NK-92 treated with Interleukin-12 subunit alpha and Interleukin-12 subunit beta, amount 100 ng/mL, for 24 hours (cell line): ENCODE measurements around the gene PRIMA1.

Experiments
- DNase-seq: peaks from one replicate; lab custom pipeline; 2025; lab: John Stamatoyannopoulos, UW

The PRIMA1 gene

DNA sequence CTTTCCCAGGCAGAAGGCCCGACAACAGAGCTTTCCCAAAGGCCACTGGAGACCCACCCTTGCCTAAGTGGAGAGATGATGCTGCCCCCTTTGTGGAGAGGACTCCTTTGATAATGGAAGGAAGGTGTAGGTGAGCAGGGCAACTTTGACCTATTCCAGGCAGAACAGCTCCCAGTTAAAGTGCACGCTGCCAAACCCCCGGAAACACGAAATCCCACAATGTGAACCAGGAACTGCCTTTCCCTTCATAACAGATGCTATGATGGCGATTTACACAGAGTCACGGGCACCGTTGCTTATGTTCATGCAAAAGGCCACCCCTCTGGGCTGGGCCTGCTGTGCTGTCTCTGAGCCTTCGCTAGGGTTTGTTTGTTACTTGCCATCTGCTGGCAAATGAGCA is 34.6 kb downstream of the PRIMA1 start:
- DNase-seq, result no peak

- no peak for DNase-seq
Observed at GRCh38 chr14:93752980-93753561, 35.2 kb downstream of the PRIMA1 start.

DNA sequence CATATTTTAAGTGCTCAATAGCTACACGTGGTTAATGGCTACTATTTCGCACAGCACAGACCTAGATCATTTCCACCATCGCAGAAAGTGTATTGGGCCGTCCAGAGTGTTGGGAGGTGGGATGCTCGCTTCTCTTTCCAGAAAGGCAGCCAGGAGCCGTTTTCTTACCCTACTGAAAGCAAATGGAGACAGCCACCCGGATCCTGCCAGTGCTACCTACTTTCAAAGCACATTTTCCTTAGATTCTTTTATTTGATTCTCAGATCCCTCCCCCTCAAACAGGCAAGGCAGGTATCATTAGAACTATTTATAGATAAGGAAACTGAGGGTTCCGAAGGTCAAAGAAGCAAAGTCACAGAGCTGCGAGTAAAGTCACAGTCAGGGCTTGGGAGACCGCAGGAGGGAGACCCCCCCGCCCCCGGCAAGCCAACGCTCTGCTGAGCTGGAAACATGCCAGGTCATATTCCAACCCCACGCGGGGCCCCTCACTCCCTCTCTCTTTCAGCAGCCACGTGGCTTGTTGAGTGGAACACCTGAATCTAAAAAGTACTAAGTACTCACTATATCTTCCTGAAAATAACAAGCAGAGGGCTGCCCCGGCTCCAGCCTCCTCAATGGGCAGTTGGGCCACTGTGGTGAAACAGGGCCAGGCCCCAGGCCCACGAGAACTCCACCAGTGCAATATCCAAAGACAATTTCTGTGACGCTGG is 36.2 kb downstream of the PRIMA1 start:
- no peak for DNase-seq

- DNase-seq, result no peak
Observed at GRCh38 chr14:93749076-93749420, 39.2 kb downstream of the PRIMA1 start.

DNA sequence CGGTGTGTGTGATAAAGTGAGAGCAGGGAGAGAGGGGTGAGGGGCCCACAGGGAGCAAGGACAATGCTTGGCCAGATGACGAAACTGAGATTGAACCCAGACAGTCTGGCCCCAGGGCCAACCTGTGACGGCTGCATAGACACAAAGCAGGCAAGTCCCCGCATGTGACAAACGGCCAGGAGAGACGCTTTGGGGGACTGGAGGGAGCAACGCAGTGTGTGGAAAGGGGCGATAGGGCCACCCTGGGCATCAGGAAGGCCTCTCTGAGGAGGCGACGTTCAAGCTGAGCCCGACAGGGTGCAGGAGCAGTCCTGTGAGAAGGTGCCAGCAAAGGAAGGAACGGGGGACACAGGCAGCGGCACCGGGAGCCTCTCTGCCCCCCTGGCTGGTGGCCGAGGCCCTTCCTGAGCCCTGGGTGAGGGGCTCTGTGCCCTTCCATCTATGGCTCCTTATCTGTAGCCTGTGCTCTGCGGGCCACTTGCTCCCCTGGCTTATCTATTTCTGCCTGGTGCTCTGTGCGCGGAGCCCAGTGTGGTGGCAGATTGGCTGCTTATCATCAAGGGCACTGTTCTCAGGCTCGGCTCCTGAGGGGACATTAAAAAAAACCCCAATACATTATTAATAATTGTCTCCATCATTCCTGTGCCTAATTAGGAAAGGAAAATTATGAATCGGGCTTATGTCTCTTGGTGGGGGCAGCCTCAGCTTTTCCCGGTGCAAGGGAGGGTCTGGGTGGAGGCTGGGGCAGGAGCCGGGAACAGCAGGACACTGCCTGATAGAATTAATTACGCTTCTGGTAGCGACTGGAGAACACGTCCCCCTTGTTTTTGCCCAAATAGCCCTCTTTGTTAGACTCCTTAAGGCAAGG is 39.8 kb downstream of the PRIMA1 start:
- DNase-seq, result no peak

DNA sequence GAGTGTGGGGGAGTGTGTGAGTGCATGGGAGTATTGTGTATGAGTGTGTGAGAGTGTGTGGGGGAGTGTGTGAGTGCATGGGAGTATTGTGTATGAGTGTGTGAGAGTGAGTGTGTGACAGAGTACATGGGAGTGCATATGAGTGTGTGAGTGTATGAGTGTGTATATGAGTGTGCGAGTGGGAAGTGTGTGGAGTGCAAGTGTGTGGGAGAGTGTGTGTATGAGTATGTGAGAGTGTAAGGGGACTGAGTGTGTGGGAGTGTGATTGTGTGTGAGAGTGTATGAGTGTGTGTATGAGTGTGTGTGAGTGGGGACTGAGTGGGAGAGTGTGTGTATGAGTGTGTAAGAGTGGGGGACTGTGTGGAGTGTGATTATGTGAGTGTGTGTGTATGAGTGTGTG is 40.7 kb downstream of the PRIMA1 start:
- no peak for DNase-seq

DNA sequence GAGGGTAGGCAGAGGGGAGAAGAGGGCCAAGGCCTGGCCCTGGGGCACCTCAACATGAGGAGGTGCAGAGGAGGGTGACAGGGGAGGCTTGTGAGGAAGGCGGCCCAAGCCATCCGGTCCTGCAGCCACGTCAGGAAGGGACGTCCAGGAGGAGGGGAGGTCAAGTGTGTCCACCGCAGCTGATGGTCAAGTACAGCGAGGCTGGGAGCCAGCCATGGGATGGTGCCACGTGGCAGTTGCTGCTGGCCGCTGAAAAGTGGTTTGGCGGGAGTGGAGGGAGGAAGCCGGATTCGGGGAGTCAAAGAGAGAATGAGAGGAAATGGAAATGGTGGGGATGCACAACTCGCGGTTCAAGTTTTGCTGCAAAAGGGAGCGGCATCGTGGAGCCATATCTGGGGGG is 41.2 kb downstream of the PRIMA1 start:
- no peak for DNase-seq

DNA sequence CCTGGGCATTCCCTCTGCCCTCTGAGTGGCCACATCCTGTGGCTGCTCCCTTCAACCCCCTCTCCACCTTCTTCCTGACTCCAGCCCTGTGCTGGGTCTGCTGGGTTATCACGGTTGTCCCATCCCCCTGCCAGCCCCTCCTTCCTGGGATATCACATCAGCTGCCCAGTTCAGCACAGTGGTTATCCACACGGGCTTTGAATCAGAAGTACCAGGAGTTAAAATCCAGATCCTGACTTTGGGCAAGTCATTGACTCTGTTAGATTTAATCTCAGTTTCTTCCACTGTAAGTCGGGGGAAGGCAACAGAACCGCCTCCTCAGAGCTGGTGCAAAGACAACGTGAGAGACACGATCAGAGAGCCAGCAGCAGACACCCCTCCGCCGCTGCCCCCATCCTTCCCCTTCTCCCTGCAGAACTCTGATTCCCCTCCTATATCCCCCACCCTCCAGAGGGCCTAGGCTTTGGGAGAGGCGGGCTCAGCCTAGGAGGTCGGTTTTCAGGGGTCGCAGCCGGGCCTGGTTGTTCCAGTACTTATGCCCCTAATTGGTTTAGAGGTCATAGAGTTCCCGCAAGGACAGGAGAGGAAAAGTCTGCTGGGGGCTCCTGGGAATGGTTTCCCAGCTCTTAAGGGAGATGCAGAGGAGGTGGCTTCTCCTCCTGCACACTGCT is 42.5 kb downstream of the PRIMA1 start:
- DNase-seq, result no peak

DNA sequence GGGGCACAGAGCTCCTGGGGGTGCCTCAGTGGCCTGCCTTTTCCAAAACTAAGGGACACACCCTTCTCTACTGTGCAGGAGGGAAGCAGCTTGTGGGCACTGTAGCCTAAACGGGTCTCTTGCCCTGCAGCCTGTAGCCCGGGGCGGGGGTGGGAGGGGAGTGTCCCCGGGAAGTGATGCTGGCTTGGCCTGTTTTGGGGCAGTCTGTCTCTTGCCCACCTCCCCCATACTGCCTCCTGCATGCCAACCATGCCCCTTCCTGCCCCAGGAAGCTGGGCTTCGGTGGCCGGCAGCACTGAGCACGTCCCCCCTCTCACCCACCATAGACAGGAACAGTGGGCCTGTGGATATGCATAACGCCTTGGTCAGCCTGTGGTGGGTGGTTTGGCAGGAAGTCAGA is 43.4 kb downstream of the PRIMA1 start:
- DNase-seq, result no peak

DNA sequence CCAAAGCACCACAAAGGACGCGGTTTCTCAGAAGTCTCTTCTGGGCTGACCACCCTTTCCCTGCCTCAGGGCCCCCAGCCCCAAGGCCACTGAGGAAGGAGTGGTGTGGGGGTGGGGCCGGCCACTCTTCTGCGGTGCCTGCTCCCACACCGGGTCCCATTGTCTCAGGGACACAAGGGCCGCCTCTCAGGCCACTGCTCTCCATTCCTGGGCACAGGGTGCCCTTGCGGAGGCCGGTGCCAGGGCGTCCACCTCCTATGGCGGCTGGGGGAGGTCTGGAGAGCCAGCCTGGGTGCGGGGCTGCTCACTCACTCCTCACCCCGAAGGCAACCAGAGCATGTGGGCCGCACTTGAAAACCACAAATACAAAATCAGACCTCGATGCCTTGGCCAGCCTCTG is 44.1 kb downstream of the PRIMA1 start:
- DNase-seq, result no peak

- no peak for DNase-seq
Observed at GRCh38 chr14:93743270-93744060, 44.8 kb downstream of the PRIMA1 start.

DNA sequence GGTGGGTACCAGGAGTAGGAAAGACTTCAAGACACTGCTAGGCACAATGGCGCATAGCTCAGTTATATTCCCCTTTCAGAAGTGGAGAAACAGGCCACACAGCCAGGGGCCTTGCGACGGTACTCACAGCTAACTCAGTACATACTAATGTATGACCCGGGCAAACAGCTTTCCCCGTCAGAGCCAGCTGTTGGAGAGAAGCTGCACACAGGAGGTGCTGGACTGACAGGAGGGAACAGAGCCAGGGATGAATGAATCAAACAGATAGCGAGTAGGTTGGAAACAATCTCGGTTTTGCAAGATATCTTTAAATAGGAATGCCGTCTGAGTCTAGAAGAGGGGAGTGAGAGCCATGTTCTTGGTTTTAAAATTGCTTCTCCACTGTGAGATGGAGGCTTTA is 45.5 kb downstream of the PRIMA1 start:
- no peak for DNase-seq

GRCh38 chr14:93741556-93742230 is 46.6 kb downstream of the PRIMA1 start:
- no peak for DNase-seq

GRCh38 chr14:93737634-93738033 is 50.7 kb downstream of the PRIMA1 start:
- no peak for DNase-seq

- DNase-seq, result no peak
Observed at GRCh38 chr14:93736378-93737014, 51.8 kb downstream of the PRIMA1 start.

- no peak for DNase-seq
Observed at GRCh38 chr14:93735206-93735605, 53.1 kb downstream of the PRIMA1 start.

- peak; percentile 13 for DNase-seq
Observed at GRCh38 chr14:93734086-93734822, 54.0 kb downstream of the PRIMA1 start.

DNA sequence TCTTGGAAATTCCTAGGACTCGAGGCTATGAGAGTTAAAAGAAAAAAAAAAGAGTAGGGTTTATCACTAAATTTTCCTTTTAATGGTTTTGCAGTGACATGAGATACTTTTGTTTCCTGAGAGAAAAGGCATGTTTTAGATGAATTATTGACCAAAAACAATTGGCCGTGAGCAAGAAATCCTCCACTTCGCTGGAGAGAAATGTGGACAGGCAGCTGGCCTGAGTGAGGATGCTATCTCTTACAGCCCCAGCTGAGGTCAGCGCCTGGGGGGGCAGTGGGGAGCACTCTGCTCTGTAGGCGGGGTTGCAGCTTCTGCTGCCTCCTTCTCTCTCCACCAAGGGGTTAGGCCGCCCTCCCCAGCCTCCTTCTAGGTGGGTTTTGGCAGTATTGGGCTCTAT is 54.7 kb downstream of the PRIMA1 start:
- no peak for DNase-seq

DNA sequence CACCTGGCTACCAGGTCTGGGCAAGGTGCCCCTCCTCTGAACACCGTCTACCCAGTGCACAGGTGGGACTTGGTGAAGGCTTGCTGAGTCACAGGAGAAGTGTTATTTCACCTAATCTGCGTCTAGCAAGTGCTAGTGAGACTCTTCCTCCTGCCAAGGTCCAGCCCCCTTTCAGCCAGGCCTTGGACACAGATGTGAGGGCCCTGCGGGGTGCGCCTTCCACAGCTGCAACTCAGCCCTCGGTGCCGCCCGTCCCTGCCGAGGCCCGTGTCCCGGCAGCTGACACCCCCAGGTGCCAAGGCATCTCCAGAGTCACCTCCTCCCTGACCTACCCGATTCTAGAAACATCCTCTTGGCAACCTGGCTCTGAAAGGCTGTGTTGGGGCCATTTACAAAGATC is 55.1 kb downstream of the PRIMA1 start:
- no peak for DNase-seq

GRCh38 chr14:93732524-93732923 is 55.8 kb downstream of the PRIMA1 start:
- DNase-seq, result no peak
